ENCODE measurements around the gene FLAD1.

The FLAD1 gene

DNA sequence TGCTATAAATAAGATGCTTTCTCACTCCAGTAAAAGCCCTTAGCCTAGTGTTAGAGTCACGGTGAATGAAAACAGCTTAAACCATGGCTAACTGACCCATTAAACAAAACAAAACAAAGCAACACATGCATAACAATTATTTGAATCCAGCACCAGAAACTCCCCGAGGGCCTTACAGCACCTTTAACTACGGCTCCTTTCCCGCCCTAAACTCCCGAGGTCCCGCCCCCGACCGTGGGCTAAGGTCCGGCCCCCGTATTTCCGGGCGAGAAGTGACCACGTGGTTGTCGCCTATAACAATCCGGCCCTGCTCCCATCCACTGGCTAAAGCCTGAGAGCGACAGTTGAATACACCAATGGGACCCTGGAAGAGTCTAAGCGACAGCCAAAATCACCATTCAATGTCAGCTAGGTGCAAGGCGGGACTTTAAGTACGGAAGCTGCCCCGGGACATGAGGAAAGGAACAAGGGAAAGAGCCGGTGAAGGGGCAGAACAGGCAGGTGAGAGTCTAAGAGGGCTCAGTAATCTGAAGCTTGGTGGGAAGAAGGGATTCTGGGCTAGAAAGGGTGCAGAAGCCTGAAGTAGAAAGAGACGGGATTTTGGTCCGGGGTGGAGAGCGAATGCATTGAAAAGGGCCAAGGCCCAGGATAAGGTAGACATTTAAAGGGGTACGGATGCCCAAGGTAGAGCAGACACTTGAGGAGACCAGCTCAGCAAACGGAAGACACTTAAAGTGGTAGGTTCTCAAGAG is at the start of gene FLAD1:
FLAD1 (plus strand) TSS at position 448 of the 752 bp plus-strand sequence. CDS start 351 bp downstream, outside the sequence.
- peak; percentile 99 for DNase-seq

- DNase-seq: no peak
These were observed 48.7 kb upstream of the FLAD1 start for GRCh38 chr1:154934358-154934948.

GRCh38 chr1:154935749-154936554 is 47.2 kb upstream of the FLAD1 start:
- no peak for DNase-seq

DNA sequence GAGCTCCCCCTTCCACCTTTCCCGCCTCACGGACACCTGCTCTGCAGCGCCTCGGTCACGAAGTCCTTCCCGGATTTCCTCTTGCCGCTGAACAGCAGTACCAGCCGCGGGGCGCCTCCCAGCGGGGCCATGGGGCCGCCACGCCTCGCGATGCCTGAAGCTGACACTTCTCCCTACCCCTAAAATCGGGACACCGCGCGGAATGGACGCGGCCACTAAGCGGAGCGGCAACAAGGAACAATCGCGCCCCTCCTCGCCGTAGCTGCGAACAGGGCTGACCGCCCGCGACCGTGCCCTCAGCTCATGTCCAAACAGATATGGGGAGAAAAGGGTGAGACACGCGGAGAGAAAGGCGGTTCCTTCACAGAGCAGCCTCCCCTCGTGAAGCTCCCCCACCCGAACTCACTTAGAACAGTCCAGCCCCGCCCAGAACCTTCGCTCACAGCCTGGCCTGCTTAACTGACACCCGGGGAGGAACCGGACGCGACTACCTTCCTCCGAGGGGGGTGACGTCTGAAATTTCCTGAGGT is 46.5 kb upstream of the FLAD1 start, which contains the start of gene PMVK:
PMVK (minus strand) TSS at position 165 of the 530 bp plus-strand sequence; CDS start at position 131, 34 bp downstream.
- peak; percentile 94 for DNase-seq

GRCh38 chr1:154937085-154937987 is 45.8 kb upstream of the FLAD1 start:
- peak; percentile 87 for DNase-seq

DNA sequence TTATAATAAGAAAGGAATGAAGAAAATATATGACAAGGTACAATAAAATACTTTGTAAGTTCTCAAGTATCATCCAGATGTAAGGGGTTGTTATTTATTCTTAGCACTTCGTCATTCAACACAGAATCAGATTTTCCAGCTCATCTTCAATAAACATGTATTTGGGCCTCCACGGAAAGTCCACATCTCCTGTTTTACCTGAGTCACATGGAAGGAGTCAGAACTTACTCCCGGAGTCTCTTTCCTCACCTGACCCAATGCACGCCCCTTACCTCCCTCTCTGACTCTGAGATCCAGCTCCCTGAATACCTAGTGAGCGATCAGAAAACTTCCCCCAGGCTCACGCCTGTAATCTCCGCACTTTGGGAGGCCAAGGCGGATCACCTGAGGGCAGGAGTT is 45.2 kb upstream of the FLAD1 start:
- DNase-seq: no peak

- no peak for DNase-seq
These were observed 44.3 kb upstream of the FLAD1 start for GRCh38 chr1:154938604-154939399.

GRCh38 chr1:154940213-154940560 is 43.0 kb upstream of the FLAD1 start:
- no peak for DNase-seq

- no peak for DNase-seq
These were observed 42.4 kb upstream of the FLAD1 start for GRCh38 chr1:154940651-154941194.

- DNase-seq: no peak
These were observed 41.7 kb upstream of the FLAD1 start for GRCh38 chr1:154941333-154942013.

- peak; percentile 42 for DNase-seq
These were observed 39.3 kb upstream of the FLAD1 start for GRCh38 chr1:154943649-154944400.

GRCh38 chr1:154944401-154945159 is 38.6 kb upstream of the FLAD1 start:
- DNase-seq: no peak

- DNase-seq: no peak
These were observed 37.8 kb upstream of the FLAD1 start for GRCh38 chr1:154945160-154945961.

GRCh38 chr1:154945962-154946850 is 36.9 kb upstream of the FLAD1 start:
- no peak for DNase-seq

- DNase-seq: no peak
These were observed 35.1 kb upstream of the FLAD1 start for GRCh38 chr1:154948079-154948478.

DNA sequence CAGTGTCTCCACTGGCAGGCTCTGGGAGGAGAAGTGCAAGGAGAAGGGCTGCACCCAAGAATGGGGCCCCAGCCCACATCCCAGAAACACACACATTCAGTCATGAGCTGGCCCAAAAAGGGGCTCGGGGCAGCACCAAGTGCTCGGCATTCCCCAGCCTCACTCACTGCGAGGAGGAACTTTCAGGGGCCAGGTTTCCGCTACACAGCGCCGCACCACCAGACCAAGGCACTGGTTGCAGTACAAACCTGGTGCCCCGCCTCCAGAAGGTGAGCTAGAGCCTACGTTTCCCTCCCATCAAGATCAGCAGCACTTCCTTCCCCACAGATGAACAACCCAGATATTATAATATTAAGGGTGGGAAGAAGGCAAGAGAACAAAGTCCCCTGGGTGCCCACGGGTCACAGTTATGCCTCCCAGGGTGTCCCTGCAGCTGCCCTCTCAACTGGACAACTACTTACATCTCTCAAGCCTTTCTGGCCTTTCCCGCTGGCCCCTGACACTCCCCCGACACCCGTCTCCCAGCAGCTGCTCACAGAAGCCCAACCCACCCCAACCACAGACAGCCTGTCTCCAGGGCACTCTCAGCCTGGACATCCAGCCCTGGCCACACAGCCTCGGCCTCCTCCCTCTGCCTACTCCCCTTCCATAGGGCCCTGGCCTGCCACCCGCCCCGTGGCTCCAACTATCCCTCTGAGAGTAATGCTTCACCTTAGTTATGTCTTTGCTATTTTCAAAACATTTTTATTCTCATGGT is 31.1 kb upstream of the FLAD1 start:
- no peak for DNase-seq
